Adrenal gland (tissue), 5 donors: ENCODE data around the gene ASB15.

ENCODE experiments used
- CTCF ChIP-seq, 6 experiments: fragments of 450-650 bp in 4 of 6; fragments of 200-600 bp in 2 of 6; sonication (generic) in 1 of 6; IDR thresholded peaks; 1 replicate in 5 of 6; 2 replicates in 1 of 6; pipeline versions ENCODE4 v1.5.1 to v1.8.0; 2016 to 2021; ENCODE audit warnings: antibody characterized with exemption in 6 of 6, mild to moderate bottlenecking in 2 of 6, moderate library complexity in 1 of 6
- POLR2A ChIP-seq, 2 donors: fragments of 450-650 bp; IDR thresholded peaks; one replicate each; pipeline ENCODE4 v1.6.1; 2017; ENCODE audit warnings: antibody characterized with exemption in 2 of 2, mild to moderate bottlenecking in 2 of 2, moderate library complexity in 1 of 2
- donor health status: DM: no; HTN: no; CAD: no.

- TF ChIP-seq POLR2A (IDR thresholded peaks at IDR 0.05), result no peak
- TF ChIP-seq CTCF (IDR thresholded peaks at IDR 0.05), result no peak
Observed at GRCh38 chr7:123552641-123553040, 49.0 kb upstream of the ASB15 start.
